Psoas muscle (tissue), 8 donors: ENCODE results near the gene GAMT. TPM values are rescaled to one million over a fixed set of nuclear protein-coding genes. Genes with fewer than 3 reads are reported as not detected.

Experiments used
- ATAC-seq, 4 donors: fragments of 200-7000 bp; cut with Tn5 transposase; one replicate each; pipeline ENCODE4 v1.9.1; 2020; ENCODE audit warnings: moderate library complexity in 3 of 4, mild to moderate bottlenecking in 2 of 4
- DNase-seq, 2 donors: peaks; one replicate each; pipeline ENCODE4 v3.0.0-alpha.2; 2020
- H3K27ac ChIP-seq: fragments of 200-600 bp; one replicate; pipeline ENCODE4 v1.8.0; 2022
- H3K27me3 ChIP-seq, 3 donors: fragments of 200-600 bp in 1 of 3; one replicate each; pipeline versions ENCODE4 v1.6.1 to v1.8.0; 2013 to 2022; ENCODE audit warnings: low read length in 2 of 3, mild to moderate bottlenecking in 2 of 3, moderate library complexity in 1 of 3; ENCODE audit not compliant: insufficient read depth in 3 of 3
- H3K36me3 ChIP-seq, 2 donors: fragments of 200-600 bp in 1 of 2; one replicate each; pipeline versions ENCODE4 v1.6.1 to v1.8.0; 2013 to 2022; ENCODE audit warnings: low read depth in 1 of 2, mild to moderate bottlenecking in 1 of 2, moderate library complexity in 1 of 2; ENCODE audit not compliant: insufficient read depth in 1 of 2
- H3K4me1 ChIP-seq: fragments of 200-600 bp; one replicate; pipeline ENCODE4 v1.8.0; 2022
- H3K4me3 ChIP-seq: fragments of 200-600 bp; one replicate; pipeline ENCODE4 v1.8.0; 2022; ENCODE audit warnings: mild to moderate bottlenecking
- H3K9me3 ChIP-seq: fragments of 200-600 bp; one replicate; pipeline ENCODE4 v1.8.0; 2022
- WGBS, 3 donors: extraction: QIAGEN DNeasy Blood & Tissue Kit; methylation state at CpG; one replicate each; pipeline versions ENCODE4 v1.1.6 to v1.1.7; 2013; 5-methylcytosine and 5-hydroxymethylcytosine counted together
- intact Hi-C, 2 donors: fragments of 100-400 bp; cut with DNase I; formaldehyde crosslinking; loops; one replicate each; pipeline versions ENCODE4 v1.11.0 to v1.14.2; 2022
- polyA plus RNA-seq, 3 donors: library from polyadenylated mRNA; stranded (reverse); fragments of 200-250 nt; gene quantifications; one replicate each; pipeline ENCODE4 v1.2.3, GENCODE V29; 2013
- total RNA-seq, 4 donors: library from RNA; stranded (reverse); fragmentation: NEBNext Ultra II Directional in 2 of 4; extraction: Animal tissue kit (Norgen Biotek cat#: 25700) in 2 of 4; gene quantifications; one replicate each; pipeline versions ENCODE4 v1.2.1 to v1.2.4, GENCODE V29; 2021 to 2023
- TF ChIP-seq, protein P1 (sequence below): fragments of 200-600 bp; IDR thresholded peaks from one replicate; pipeline ENCODE4 v1.8.0; 2022; ENCODE audit warnings: antibody characterized with exemption
- donor health status: healthy with polysubstance abuse.
- donor health status: DM: no; HTN: no; CAD: no; lungs with moderate emphysema.
- donor health status: Bipolar disorder and iron deficiency.
- donor health status: healthy.
- donor health status: DM: yes; HTN: yes; CAD: no.
- donor health status: DM: no; HTN: no; CAD: no.
- donor health status: DM: no; HTN: no; CAD: no.
- donor health status: DM: yes; HTN: yes; CAD: no.

Gene GAMT
- total and polyA plus RNA-seq, 7 donors: 162 to 464 (median 237) TPM

DNA sequence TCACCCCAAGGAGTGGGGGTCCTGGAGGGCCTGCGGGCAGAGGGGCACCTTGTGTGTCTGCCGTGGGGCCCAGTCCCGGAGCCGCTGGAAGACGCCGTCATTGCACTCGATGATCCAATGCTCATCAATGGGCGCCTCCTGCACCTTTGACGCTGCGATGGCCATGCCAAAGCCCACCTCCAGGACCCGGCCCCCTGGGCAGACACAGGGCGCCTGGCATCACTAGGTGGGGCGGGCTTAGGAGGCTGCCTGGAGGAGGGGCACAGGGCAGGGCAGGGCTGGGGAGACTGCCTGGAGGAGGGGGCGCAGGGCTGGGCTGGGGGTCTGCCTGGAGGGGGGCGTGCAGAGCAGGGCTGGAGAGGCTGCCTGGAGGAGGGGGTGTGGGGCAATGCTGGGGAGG lies 1.6 kb downstream of the GAMT start:
- intact Hi-C loops: loop anchor here (2.0 to 10.0 kb wide), 3 partner anchors 15 to 825 kb away; partner anchors contain the start of genes BSG (in 1 of the 2) and FAM174C (in 1 of the 2)

DNA sequence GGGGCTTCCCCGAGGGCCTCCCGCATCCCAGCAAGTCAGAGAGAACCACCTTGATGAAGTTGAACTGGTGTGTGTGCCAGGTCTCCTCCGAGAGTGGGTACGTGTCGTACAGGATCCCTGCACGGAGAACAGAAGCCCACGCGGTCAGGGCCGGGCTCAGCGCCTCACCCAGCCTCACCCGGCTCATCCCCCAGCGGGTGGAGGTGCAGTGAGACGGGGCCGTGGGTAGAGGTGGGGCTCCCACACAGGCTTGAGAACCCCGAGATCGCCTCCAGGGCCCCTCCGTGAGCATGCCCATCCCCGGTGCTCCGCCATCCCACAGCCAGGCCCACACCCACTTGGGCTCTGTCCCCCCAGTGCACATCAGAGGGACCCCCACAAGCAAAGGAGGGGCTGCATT lies 2.3 kb downstream of the GAMT start:
- H3K4me1 ChIP-seq: peaks cover 25% of the 10 kb centered on the region
- WGBS, 3 donors: 79 to 88% (median 83%) methylated on average over 19 of the region's 19 CpGs
- no peaks in the 10 kb centered on the region for H3K27me3 ChIP-seq

More for the DNA sequence above, 1.6 kb downstream of the GAMT start:
- H3K27ac ChIP-seq: peak overlapping the region; percentile 16
- no peak overlapping the region for H3K4me3 ChIP-seq
- peaks cover 25% of the 10 kb centered on the region for H3K4me1 ChIP-seq
- H3K27me3 ChIP-seq: no peaks in the 10 kb centered on the region
- WGBS, 3 donors: 89 to 95% (median 90%) methylated on average over 15 of the region's 15 CpGs
- no peaks in the 10 kb centered on the region for H3K9me3 ChIP-seq
- TF ChIP-seq, protein P1, sequence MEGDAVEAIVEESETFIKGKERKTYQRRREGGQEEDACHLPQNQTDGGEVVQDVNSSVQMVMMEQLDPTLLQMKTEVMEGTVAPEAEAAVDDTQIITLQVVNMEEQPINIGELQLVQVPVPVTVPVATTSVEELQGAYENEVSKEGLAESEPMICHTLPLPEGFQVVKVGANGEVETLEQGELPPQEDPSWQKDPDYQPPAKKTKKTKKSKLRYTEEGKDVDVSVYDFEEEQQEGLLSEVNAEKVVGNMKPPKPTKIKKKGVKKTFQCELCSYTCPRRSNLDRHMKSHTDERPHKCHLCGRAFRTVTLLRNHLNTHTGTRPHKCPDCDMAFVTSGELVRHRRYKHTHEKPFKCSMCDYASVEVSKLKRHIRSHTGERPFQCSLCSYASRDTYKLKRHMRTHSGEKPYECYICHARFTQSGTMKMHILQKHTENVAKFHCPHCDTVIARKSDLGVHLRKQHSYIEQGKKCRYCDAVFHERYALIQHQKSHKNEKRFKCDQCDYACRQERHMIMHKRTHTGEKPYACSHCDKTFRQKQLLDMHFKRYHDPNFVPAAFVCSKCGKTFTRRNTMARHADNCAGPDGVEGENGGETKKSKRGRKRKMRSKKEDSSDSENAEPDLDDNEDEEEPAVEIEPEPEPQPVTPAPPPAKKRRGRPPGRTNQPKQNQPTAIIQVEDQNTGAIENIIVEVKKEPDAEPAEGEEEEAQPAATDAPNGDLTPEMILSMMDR: no peak
- ATAC-seq (no peak), DNase-seq (no peak)
- H3K36me3 ChIP-seq: peaks cover 0 to 21% of the 10 kb centered on the region in 2 donors

DNA sequence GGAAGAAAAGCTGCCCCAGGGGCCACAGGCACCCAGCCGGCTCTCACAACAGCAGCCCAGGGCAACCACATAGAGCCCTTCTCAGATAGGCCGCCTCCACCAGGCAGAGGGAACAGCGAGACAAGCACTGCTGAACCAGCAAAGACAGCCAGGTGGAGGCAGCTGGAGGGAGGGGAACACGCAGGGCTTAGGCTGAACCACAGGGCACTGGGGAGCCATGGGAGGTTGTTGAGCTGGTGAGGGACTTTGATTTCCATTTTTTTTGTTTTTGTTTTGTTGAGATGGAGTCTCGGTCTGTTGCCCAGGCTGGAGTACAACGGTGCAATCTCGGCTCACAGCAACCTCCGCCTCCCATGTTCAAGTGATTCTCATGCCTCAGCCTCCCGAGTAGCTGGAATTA lies 3.5 kb downstream of the GAMT start:
- WGBS, 3 donors: 76 to 91% (median 76%) methylated on average over 9 of the region's 9 CpGs
- H3K4me1 ChIP-seq: peaks cover 25% of the 10 kb centered on the region
- intact Hi-C loops: loop anchor here in 1 of 2 donors (5.0 kb wide), 1 partner anchor 121 kb away; the partner anchor contains the start of gene FAM174C

More for the DNA sequence above, 2.3 kb downstream of the GAMT start:
- TF ChIP-seq, protein P1: no peak
- DNase-seq (no peak), ATAC-seq (no peak)
- peaks cover 0 to 23% of the 10 kb centered on the region in 2 donors for H3K36me3 ChIP-seq
- no peak overlapping the region for H3K4me3 ChIP-seq
- no peaks in the 10 kb centered on the region for H3K9me3 ChIP-seq
- H3K27ac ChIP-seq: peak overlapping the region; percentile 16
- intact Hi-C loops: loop anchor here in 1 of 2 donors (5.0 kb wide), 1 partner anchor 122 kb away; the partner anchor contains the start of gene FAM174C

DNA sequence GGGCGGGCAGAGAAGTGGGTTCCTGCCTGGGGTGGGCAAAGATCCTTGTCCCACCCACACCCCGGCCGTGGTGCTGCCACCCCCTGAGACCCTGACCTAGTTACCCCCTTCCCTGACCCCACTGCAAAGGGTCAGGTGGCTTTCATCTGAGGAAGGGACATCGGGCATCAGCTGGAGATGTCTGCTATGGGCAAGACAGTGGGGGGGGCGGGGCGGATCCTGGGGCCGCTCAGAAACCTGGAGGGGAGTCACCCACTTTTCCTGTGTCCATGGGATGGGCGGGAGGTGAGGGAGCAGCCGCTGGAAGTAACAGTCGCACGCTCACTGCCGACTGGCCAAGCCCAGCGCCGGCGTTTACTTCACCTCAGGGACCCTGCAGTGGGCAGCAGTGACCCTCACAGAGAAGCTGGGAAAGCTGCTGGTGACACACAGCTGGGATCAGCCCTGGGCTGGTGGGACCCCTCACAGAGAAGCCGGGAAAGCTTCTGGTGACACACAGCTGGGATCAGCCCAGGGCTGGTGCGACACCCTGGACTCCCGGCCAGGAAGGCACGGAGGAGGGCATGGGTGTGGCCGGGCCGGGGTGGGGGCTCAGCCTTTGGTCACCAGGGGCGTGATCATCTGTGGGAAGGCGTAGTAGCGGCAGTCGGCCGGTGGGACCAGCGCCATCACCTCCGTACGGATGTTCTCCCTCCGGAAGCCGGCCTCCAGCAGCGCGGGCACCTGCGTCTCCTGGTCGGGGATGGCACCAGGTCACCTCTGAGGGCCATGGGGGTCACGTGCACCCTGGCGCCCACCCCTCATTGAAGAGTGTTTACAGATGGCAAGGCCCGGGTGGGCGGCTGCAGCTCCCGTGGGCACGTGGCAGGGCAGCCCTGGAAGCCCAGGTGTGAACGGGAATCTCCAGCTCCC lies 4.3 kb downstream of the GAMT start:
- H3K9me3 ChIP-seq: no peaks in the 10 kb centered on the region
- peak overlapping the region; percentile 36 for H3K27ac ChIP-seq
- 44 to 57% (median 44%) methylated on average over 42 of the region's 42 CpGs for WGBS, 3 donors
- intact Hi-C loops: loop anchor here in 1 of 2 donors (5.0 kb wide), 1 partner anchor 120 kb away; the partner anchor contains the start of gene FAM174C
- H3K27me3 ChIP-seq: no peaks in the 10 kb centered on the region
- ATAC-seq: peak in 1 of 4 donors; percentile 7
- H3K36me3 ChIP-seq: peaks cover 0 to 44% of the 10 kb centered on the region in 2 donors
- no peak overlapping the region for H3K4me3 ChIP-seq
- DNase-seq: no peak
- TF ChIP-seq, protein P1: no peak
- H3K4me1 ChIP-seq: peaks cover 25% of the 10 kb centered on the region

More for the DNA sequence above, 3.5 kb downstream of the GAMT start:
- peaks cover 0 to 36% of the 10 kb centered on the region in 2 donors for H3K36me3 ChIP-seq
- TF ChIP-seq, protein P1: no peak
- no peaks in the 10 kb centered on the region for H3K27me3 ChIP-seq
- H3K4me3 ChIP-seq: no peak overlapping the region
- DNase-seq (no peak), ATAC-seq (no peak)
- no peaks in the 10 kb centered on the region for H3K9me3 ChIP-seq
- peak overlapping the region; percentile 36 for H3K27ac ChIP-seq
